Esophagus (tissue), 2 donors: Measurements from ENCODE around the gene MAP7. TPM values are rescaled to one million over a fixed set of nuclear protein-coding genes. Genes with fewer than 3 reads are reported as not detected.

ENCODE experiments used
- H3K27ac ChIP-seq, 2 donors: one replicate each; pipeline ENCODE4 v1.5.1; 2013; ENCODE audit warnings: low read depth in 2 of 2, mild to moderate bottlenecking in 2 of 2, inconsistent platforms in 1 of 2, low read length in 1 of 2, moderate library complexity in 1 of 2
- H3K27me3 ChIP-seq, 2 donors: one replicate each; pipeline ENCODE4 v1.6.1; 2013; ENCODE audit warnings: low read length in 2 of 2, control low read depth in 1 of 2, mild to moderate bottlenecking in 1 of 2; ENCODE audit not compliant: insufficient read depth in 2 of 2, control insufficient read depth in 1 of 2
- H3K36me3 ChIP-seq, 2 donors: one replicate each; pipeline ENCODE4 v1.6.1; 2013; ENCODE audit warnings: low read length in 1 of 2; ENCODE audit not compliant: control insufficient read depth in 2 of 2, insufficient read depth in 2 of 2
- H3K4me1 ChIP-seq, 2 donors: one replicate each; pipeline ENCODE4 v1.6.1; 2013; ENCODE audit warnings: low read length in 1 of 2; ENCODE audit not compliant: control insufficient read depth in 2 of 2, insufficient read depth in 2 of 2
- H3K4me3 ChIP-seq, 2 donors: one replicate each; pipeline ENCODE4 v1.5.1; 2013; ENCODE audit warnings: low read length in 2 of 2, mild to moderate bottlenecking in 2 of 2, low read depth in 1 of 2, moderate library complexity in 1 of 2
- H3K9me3 ChIP-seq, 2 donors: one replicate each; pipeline ENCODE4 v1.6.1; 2013; ENCODE audit warnings: mild to moderate bottlenecking in 2 of 2, low read depth in 1 of 2, low read length in 1 of 2, moderate library complexity in 1 of 2; ENCODE audit not compliant: control insufficient read depth in 2 of 2, insufficient read depth in 1 of 2
- WGBS, 2 donors: extraction: QIAGEN DNeasy Blood & Tissue Kit; methylation state at CpG; one replicate each; pipeline ENCODE4 v1.1.7; 2013; 5-methylcytosine and 5-hydroxymethylcytosine counted together
- polyA plus RNA-seq, 2 donors: library from polyadenylated mRNA; stranded (reverse); fragments of 200-250 nt; gene quantifications; one replicate each; pipeline ENCODE4 v1.2.3, GENCODE V29; 2013
- donor health status: healthy with polysubstance abuse.
- donor health status: Bipolar disorder and iron deficiency.

The MAP7 gene
- polyA plus RNA-seq, 2 donors: 13.4 to 15.1 TPM

GRCh38 chr6:136549300-136550044, 750 bp downstream of the MAP7 start:
- no peaks in the 10 kb centered on the region for H3K9me3 ChIP-seq
- WGBS, 2 donors: 2 to 3% methylated on average over 42 of the region's 42 CpGs
- peak overlapping the region; percentile 14 to 73 for H3K27ac ChIP-seq
- no peaks in the 10 kb centered on the region for H3K27me3 ChIP-seq
- no peaks in the 10 kb centered on the region for H3K36me3 ChIP-seq
- peak overlapping the region; percentile 72 to 73 for H3K4me3 ChIP-seq
- H3K4me1 ChIP-seq: no peaks in the 10 kb centered on the region

DNA sequence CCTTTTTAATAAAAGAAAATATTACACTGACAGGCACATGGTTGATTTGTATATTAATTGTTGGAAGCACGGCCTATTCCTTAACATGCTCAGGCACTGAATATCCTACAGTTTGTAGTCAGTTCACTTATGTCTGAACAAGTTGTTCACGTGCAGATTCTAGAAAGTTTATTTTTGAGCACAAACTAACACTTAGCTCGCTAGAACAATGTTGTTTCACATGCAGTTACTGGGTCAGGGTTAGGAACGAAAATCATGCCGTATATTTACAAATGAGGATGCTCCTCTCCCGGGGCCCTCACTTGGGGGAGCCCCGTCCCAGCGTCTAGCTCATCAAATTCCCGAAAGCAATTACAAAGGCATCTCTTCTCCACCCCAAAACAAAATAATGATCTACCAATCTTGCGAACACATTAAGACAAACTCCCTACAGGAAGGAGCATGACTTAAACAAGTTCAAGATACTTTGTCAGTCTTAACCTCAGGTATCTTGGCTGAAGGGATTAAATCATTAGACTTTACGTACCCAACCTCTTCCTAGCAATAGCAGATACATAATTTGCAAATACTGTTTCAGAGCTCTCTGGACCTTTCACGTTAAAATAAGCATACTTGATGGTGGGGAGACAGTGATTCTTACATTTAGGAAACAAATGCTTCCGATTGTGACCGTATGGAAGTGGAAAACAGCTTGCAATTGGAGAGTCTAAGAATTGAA, 1.5 kb downstream of the MAP7 start:
- no peaks in the 10 kb centered on the region for H3K4me1 ChIP-seq
- no peaks in the 10 kb centered on the region for H3K36me3 ChIP-seq
- no peak overlapping the region for H3K27ac ChIP-seq
- no peaks in the 10 kb centered on the region for H3K27me3 ChIP-seq
- no peaks in the 10 kb centered on the region for H3K9me3 ChIP-seq
- WGBS, 2 donors: 45 to 48% methylated on average over 14 of the region's 14 CpGs
- H3K4me3 ChIP-seq: peak overlapping the region in 1 of 2 donors; percentile 72

GRCh38 chr6:136547871-136548270, 2.4 kb downstream of the MAP7 start:
- Histone ChIP-seq H3K4me3 (no peak overlapping the region), H3K4me1 (no peaks in the 10 kb centered on the region), H3K9me3 (no peaks in the 10 kb centered on the region), H3K27me3 (no peaks in the 10 kb centered on the region), H3K27ac (no peak overlapping the region), H3K36me3 (no peaks in the 10 kb centered on the region)
- 90 to 94% methylated on average over 1 of the region's 1 CpG for WGBS, 2 donors

DNA sequence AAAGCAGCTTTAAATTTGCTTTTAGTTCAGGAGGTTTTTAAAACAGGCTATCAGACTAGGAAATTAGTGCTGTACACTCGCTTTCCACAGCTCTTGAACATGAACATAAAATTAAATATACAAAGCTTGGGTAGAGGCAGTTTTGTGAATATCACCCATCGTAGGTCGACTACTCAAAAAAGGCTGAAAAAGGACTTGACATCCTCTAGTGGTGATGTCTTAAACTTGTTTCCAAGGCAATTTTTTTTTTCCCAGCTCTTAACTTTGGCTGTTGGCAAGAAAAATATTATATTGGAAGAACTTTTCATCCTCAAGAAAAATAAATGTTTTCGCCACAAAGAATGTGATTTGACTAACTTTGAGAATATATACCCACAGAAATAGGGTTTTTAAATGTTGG, 2.9 kb downstream of the MAP7 start:
- WGBS, 2 donors: 39 to 41% methylated on average over 4 of the region's 4 CpGs
- H3K27ac ChIP-seq: no peak overlapping the region
- H3K9me3 ChIP-seq: no peaks in the 10 kb centered on the region
- no peaks in the 10 kb centered on the region for H3K36me3 ChIP-seq
- no peaks in the 10 kb centered on the region for H3K27me3 ChIP-seq
- H3K4me3 ChIP-seq: no peak overlapping the region
- no peaks in the 10 kb centered on the region for H3K4me1 ChIP-seq

DNA sequence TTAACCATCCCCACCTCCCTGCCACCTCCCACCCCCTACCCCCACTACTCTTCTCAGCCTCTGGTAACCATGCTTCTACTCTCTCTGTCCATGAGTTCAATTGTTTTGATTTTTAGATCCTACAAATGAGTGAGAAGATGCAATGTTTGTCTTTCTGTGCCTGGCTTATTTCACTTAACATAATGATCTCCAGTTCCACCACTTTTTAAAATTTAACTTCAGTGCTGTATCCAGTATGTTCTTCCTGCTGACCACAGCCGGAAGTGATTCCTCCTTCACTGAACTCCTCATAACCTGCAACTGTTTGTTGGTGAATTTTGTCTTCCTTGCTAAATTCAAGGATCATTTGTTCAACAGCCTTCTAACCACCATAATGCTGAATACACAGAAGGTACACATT, 3.9 kb downstream of the MAP7 start:
- Histone ChIP-seq H3K9me3 (no peaks in the 10 kb centered on the region), H3K4me3 (no peak overlapping the region), H3K27ac (no peak overlapping the region), H3K36me3 (no peaks in the 10 kb centered on the region), H3K27me3 (no peaks in the 10 kb centered on the region), H3K4me1 (no peaks in the 10 kb centered on the region)
- 72 to 92% methylated on average over 1 of the region's 1 CpG for WGBS, 2 donors

- Histone ChIP-seq H3K27me3 (no peaks in the 10 kb centered on the region), H3K27ac (no peak overlapping the region)
- WGBS, 2 donors: 43 to 46% methylated on average over 1 of the region's 1 CpG
Measured at GRCh38 chr6:136544326-136544725, 5.9 kb downstream of the MAP7 start.

GRCh38 chr6:136541395-136541794, 8.8 kb downstream of the MAP7 start:
- Histone ChIP-seq H3K27me3 (no peaks in the 10 kb centered on the region), H3K4me1 (no peaks in the 10 kb centered on the region), H3K4me3 (no peak overlapping the region), H3K9me3 (no peaks in the 10 kb centered on the region), H3K27ac (peak overlapping the region in 1 of 2 donors; percentile 18), H3K36me3 (no peaks in the 10 kb centered on the region)
- WGBS, 2 donors: 67 to 75% methylated on average over 2 of the region's 2 CpGs

More at GRCh38 chr6:136544326-136544725, 5.9 kb downstream of the MAP7 start:
- Histone ChIP-seq H3K9me3 (no peaks in the 10 kb centered on the region), H3K4me1 (no peaks in the 10 kb centered on the region), H3K4me3 (no peak overlapping the region), H3K36me3 (no peaks in the 10 kb centered on the region)

DNA sequence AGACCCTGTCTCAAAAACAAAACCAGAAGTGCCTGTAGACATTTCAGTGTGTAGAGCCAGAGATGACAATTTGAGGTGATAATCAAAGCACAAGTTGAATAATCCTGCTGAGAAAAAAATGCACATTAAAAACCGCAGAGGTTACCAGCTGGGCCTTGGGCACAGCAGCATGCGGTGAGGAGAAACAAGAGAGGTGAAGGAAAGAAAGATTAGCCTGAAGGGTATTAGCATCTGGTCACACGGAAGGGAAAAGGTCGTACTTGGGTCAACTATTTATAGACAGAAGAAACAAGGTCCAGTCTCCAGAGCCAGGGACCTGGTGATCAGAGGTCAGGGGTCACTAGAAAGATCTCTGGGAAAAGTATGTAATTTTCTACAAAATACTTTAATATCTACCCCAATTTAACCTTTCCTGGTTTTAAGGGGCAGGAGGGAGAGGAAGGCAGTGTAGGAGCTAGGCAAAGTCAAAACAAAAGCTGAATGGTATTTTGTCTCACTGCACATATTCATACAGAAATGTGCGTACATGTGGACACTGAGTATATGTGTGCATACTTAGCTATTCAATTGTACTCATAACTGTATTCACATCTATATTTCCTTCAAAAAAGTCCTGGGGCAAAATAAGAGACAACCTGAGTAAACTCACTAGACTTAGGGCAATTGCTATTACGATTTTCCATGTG, 10.1 kb downstream of the MAP7 start:
- WGBS, 2 donors: 68 to 73% methylated on average over 6 of the region's 6 CpGs
- Histone ChIP-seq H3K27me3 (no peaks in the 10 kb centered on the region), H3K4me3 (no peak overlapping the region), H3K27ac (no peak overlapping the region), H3K36me3 (no peaks in the 10 kb centered on the region), H3K4me1 (no peaks in the 10 kb centered on the region), H3K9me3 (no peaks in the 10 kb centered on the region)

DNA sequence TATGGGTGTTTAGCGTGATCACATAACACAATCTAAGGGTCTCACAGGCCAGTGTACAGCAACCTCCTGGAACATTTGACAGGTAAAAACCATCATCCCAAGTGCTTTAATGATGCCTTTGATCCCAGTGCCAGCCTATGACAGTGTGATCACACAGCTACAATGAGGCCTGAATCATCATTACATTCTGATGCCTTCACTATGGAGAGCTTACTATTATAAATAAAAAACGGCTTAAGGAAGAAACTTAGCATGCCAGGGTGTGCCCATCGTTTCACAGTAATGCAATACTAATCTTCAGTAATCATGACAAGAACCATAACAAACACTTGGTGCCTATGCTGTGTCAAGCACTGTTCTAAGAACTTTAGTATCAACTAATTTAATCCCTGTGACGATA, 11.4 kb downstream of the MAP7 start:
- Histone ChIP-seq H3K4me1 (no peaks in the 10 kb centered on the region), H3K36me3 (no peaks in the 10 kb centered on the region), H3K27ac (peak overlapping the region in 1 of 2 donors; percentile 58), H3K27me3 (no peaks in the 10 kb centered on the region), H3K4me3 (no peak overlapping the region), H3K9me3 (no peaks in the 10 kb centered on the region)
- 56 to 63% methylated on average over 4 of the region's 4 CpGs for WGBS, 2 donors
